Measurements from ENCODE around the gene KISS1R. TPM values are rescaled to one million over a fixed set of nuclear protein-coding genes. Genes with fewer than 3 reads are reported as not detected.
"Not testable (repeated sequence)": the region's sequence is repeated elsewhere in the genome, so short reads cannot be mapped to it uniquely, and the experiment has no call there.

KISS1R gene
- polyA plus RNA-seq, 4 donors = 0.25 to 0.55 TPM; not detected in 2

GRCh38 chr19:877992-878660 lies 39.0 kb upstream of the KISS1R start:
- H3K4me3 ChIP-seq (ENCODE audit: low read depth in 1 of 3, low read length in 3 of 3); H3K9me3 ChIP-seq (ENCODE audit: control insufficient read depth in 2 of 2, insufficient read depth in 1 of 2, low read depth in 1 of 2, low read length in 1 of 2); H3K27me3 ChIP-seq (ENCODE audit: control insufficient read depth in 3 of 3, insufficient read depth in 3 of 3, low read length in 3 of 3); H3K27ac ChIP-seq (ENCODE audit: low read depth in 1 of 3, low read length in 2 of 3); DNase-seq; H3K4me1 ChIP-seq (ENCODE audit: control insufficient read depth in 3 of 3, insufficient read depth in 2 of 3, low read depth in 1 of 3, low read length in 2 of 3); FAIRE-seq: not testable (repeated sequence)
- 89 to 92% (median 92%) methylated on average over 19 to 23 of the region's 23 CpGs for WGBS, 3 donors
- peaks cover 8 to 86% (median 12%) of the 10 kb centered on the region in 3 donors for H3K36me3 ChIP-seq (ENCODE audit: control insufficient read depth in 3 of 3, insufficient read depth in 2 of 3, low read depth in 1 of 3, low read length in 3 of 3)

GRCh38 chr19:878751-879561 lies 38.2 kb upstream of the KISS1R start:
- H3K27ac ChIP-seq (ENCODE audit: low read depth in 1 of 3, low read length in 2 of 3); H3K9me3 ChIP-seq (ENCODE audit: control insufficient read depth in 2 of 2, insufficient read depth in 1 of 2, low read depth in 1 of 2, low read length in 1 of 2); FAIRE-seq; H3K4me3 ChIP-seq (ENCODE audit: low read depth in 1 of 3, low read length in 3 of 3); DNase-seq; H3K27me3 ChIP-seq (ENCODE audit: control insufficient read depth in 3 of 3, insufficient read depth in 3 of 3, low read length in 3 of 3); H3K4me1 ChIP-seq (ENCODE audit: control insufficient read depth in 3 of 3, insufficient read depth in 2 of 3, low read depth in 1 of 3, low read length in 2 of 3): not testable (repeated sequence)
- H3K36me3 ChIP-seq (ENCODE audit: control insufficient read depth in 3 of 3, insufficient read depth in 2 of 3, low read depth in 1 of 3, low read length in 3 of 3) = peaks cover 6 to 87% (median 12%) of the 10 kb centered on the region in 3 donors
- WGBS, 3 donors = 87 to 91% (median 88%) methylated on average over 21 to 24 of the region's 24 CpGs

GRCh38 chr19:879711-880438 lies 37.3 kb upstream of the KISS1R start:
- Histone ChIP-seq H3K9me3 (ENCODE audit: control insufficient read depth in 2 of 2, insufficient read depth in 1 of 2, low read depth in 1 of 2, low read length in 1 of 2) (no peaks in the 10 kb centered on the region), H3K4me3 (ENCODE audit: low read depth in 1 of 3, low read length in 3 of 3) (no peak overlapping the region), H3K27ac (ENCODE audit: low read depth in 1 of 3, low read length in 2 of 3) (no peak overlapping the region), H3K4me1 (ENCODE audit: control insufficient read depth in 3 of 3, insufficient read depth in 2 of 3, low read depth in 1 of 3, low read length in 2 of 3) (no peaks in the 10 kb centered on the region), H3K36me3 (ENCODE audit: control insufficient read depth in 3 of 3, insufficient read depth in 2 of 3, low read depth in 1 of 3, low read length in 3 of 3) (peaks cover 4 to 87% (median 12%) of the 10 kb centered on the region in 3 donors), H3K27me3 (ENCODE audit: control insufficient read depth in 3 of 3, insufficient read depth in 3 of 3, low read length in 3 of 3) (no peaks in the 10 kb centered on the region)
- DNase-seq = no peak
- FAIRE-seq = no peak
- WGBS, 3 donors = 88 to 91% (median 88%) methylated on average over 32 to 37 of the region's 37 CpGs

- no peak for DNase-seq
- Histone ChIP-seq H3K27ac (ENCODE audit: low read depth in 1 of 3, low read length in 2 of 3) (no peak overlapping the region), H3K27me3 (ENCODE audit: control insufficient read depth in 3 of 3, insufficient read depth in 3 of 3, low read length in 3 of 3) (no peaks in the 10 kb centered on the region), H3K36me3 (ENCODE audit: control insufficient read depth in 3 of 3, insufficient read depth in 2 of 3, low read depth in 1 of 3, low read length in 3 of 3) (peaks cover 5 to 87% (median 15%) of the 10 kb centered on the region in 3 donors), H3K9me3 (ENCODE audit: control insufficient read depth in 2 of 2, insufficient read depth in 1 of 2, low read depth in 1 of 2, low read length in 1 of 2) (no peaks in the 10 kb centered on the region), H3K4me3 (ENCODE audit: low read depth in 1 of 3, low read length in 3 of 3) (no peak overlapping the region), H3K4me1 (ENCODE audit: control insufficient read depth in 3 of 3, insufficient read depth in 2 of 3, low read depth in 1 of 3, low read length in 2 of 3) (no peaks in the 10 kb centered on the region)
- no peak for FAIRE-seq
- WGBS, 3 donors = 98 to 99% (median 98%) methylated on average over 34 of the region's 34 CpGs
Observed at GRCh38 chr19:881385-882071, 35.6 kb upstream of the KISS1R start.

DNA sequence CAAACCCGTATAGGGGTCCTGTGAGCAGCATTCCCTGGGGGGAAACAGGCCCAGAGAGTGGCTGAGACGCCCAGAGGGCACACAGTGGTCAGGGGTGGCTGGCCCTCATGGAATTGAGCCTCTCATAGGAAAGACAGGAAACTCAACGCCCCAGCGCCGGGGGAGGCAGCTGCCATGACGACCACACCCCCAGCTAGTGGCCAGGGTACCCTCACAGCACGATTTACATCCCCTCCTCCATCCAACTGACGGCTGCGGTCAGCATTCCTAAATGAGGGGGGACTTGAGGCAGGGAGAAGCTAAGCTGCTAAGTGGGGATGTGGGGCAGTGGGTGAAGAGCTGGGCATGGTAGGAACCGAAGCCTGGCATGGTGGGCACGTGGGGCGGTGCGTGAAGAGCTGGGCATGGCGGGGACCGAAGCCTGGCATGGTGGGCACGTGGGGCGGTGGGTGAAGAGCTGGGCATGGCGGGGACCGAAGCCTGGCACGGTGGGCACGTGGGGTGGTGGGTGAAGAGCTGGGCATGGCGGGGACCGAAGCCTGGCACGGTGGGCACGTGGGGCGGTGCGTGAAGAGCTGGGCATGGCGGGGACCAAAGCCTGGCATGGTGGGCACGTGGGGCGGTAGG lies 34.1 kb upstream of the KISS1R start:
- H3K4me3 ChIP-seq (ENCODE audit: low read depth in 1 of 3, low read length in 3 of 3) = no peak overlapping the region
- H3K27ac ChIP-seq (ENCODE audit: low read depth in 1 of 3, low read length in 2 of 3) = no peak overlapping the region
- no peaks in the 10 kb centered on the region for H3K27me3 ChIP-seq (ENCODE audit: control insufficient read depth in 3 of 3, insufficient read depth in 3 of 3, low read length in 3 of 3)
- H3K9me3 ChIP-seq (ENCODE audit: control insufficient read depth in 2 of 2, insufficient read depth in 1 of 2, low read depth in 1 of 2, low read length in 1 of 2) = no peaks in the 10 kb centered on the region
- no peaks in the 10 kb centered on the region for H3K4me1 ChIP-seq (ENCODE audit: control insufficient read depth in 3 of 3, insufficient read depth in 2 of 3, low read depth in 1 of 3, low read length in 2 of 3)
- DNase-seq = no peak
- WGBS, 3 donors = 92 to 97% (median 93%) methylated on average over 16 to 30 of the region's 30 CpGs
- H3K36me3 ChIP-seq (ENCODE audit: control insufficient read depth in 3 of 3, insufficient read depth in 2 of 3, low read depth in 1 of 3, low read length in 3 of 3) = peaks cover 5 to 92% (median 11%) of the 10 kb centered on the region in 3 donors
- FAIRE-seq = no peak

GRCh38 chr19:883661-884211 lies 33.4 kb upstream of the KISS1R start:
- 88 to 90% (median 88%) methylated on average over 19 to 22 of the region's 22 CpGs for WGBS, 3 donors
- FAIRE-seq = no peak
- Histone ChIP-seq H3K4me1 (ENCODE audit: control insufficient read depth in 3 of 3, insufficient read depth in 2 of 3, low read depth in 1 of 3, low read length in 2 of 3) (no peaks in the 10 kb centered on the region), H3K27ac (ENCODE audit: low read depth in 1 of 3, low read length in 2 of 3) (no peak overlapping the region), H3K36me3 (ENCODE audit: control insufficient read depth in 3 of 3, insufficient read depth in 2 of 3, low read depth in 1 of 3, low read length in 3 of 3) (peaks cover 5 to 95% (median 11%) of the 10 kb centered on the region in 3 donors), H3K27me3 (ENCODE audit: control insufficient read depth in 3 of 3, insufficient read depth in 3 of 3, low read length in 3 of 3) (no peaks in the 10 kb centered on the region), H3K9me3 (ENCODE audit: control insufficient read depth in 2 of 2, insufficient read depth in 1 of 2, low read depth in 1 of 2, low read length in 1 of 2) (no peaks in the 10 kb centered on the region), H3K4me3 (ENCODE audit: low read depth in 1 of 3, low read length in 3 of 3) (no peak overlapping the region)
- DNase-seq = no peak

DNA sequence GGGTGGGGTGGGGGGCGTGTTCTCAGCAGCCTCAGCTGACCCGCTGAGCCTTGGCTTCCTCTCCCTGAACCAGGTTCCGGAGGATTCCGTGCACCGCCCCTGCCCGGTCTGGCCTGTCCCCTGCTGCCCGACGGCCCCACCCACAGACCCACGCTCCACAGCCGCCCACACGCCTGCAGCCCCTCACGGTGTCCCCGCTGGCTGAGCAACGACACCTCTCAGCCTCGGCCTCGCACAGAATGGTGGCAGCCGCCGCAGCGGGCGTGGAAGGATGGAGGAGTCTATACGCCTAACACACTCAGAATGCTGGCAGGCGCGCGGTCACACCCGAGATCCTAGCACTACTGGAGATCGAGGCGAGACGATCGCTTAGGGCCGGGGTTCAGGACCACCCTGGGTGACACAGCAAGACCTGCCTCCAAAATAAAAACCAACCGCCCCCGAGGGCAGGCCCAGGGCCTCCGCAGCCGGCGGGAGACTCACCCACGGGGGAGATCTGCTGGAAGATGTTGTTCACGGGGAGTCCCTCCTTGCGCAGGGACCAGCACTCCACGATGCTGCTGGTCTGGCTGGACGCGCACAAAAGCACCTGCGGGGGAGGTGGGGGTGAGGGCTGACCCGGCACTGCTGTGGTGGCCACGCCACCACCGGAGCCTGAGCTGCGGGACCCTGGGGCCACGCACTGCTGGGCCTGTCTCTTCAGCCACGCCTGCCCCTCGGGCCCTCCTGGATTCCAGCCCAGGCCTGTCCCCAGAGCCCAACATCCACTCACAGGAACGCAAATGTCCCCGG lies 32.5 kb upstream of the KISS1R start:
- FAIRE-seq (no peak), DNase-seq (no peak)
- no peaks in the 10 kb centered on the region for H3K9me3 ChIP-seq (ENCODE audit: control insufficient read depth in 2 of 2, insufficient read depth in 1 of 2, low read depth in 1 of 2, low read length in 1 of 2)
- H3K4me3 ChIP-seq (ENCODE audit: low read depth in 1 of 3, low read length in 3 of 3) = no peak overlapping the region
- no peaks in the 10 kb centered on the region for H3K4me1 ChIP-seq (ENCODE audit: control insufficient read depth in 3 of 3, insufficient read depth in 2 of 3, low read depth in 1 of 3, low read length in 2 of 3)
- H3K27me3 ChIP-seq (ENCODE audit: control insufficient read depth in 3 of 3, insufficient read depth in 3 of 3, low read length in 3 of 3) = no peaks in the 10 kb centered on the region
- peaks cover 5 to 98% (median 15%) of the 10 kb centered on the region in 3 donors for H3K36me3 ChIP-seq (ENCODE audit: control insufficient read depth in 3 of 3, insufficient read depth in 2 of 3, low read depth in 1 of 3, low read length in 3 of 3)
- 95 to 96% (median 95%) methylated on average over 42 to 51 of the region's 51 CpGs for WGBS, 3 donors
- no peak overlapping the region for H3K27ac ChIP-seq (ENCODE audit: low read depth in 1 of 3, low read length in 2 of 3)
